AG04450 (cell line): ENCODE results near the gene PLXNA4. TPM values are rescaled to one million over a fixed set of nuclear protein-coding genes. Genes with fewer than 3 reads are reported as not detected.

Source experiments
- CTCF ChIA-PET: fragments of 300-600, 350-600 bp; formaldehyde crosslinking; extraction: SDS; loops from one replicate; lab custom pipeline; 2022; ENCODE audit warnings: antibody characterized with exemption, inconsistent platforms; lab: Charles Lee
- POLR2A ChIA-PET: fragments of 350-600 bp; formaldehyde crosslinking; extraction: SDS; loops from one replicate; lab custom pipeline; 2021; ENCODE audit warnings: antibody characterized with exemption, inconsistent platforms; lab: Yijun Ruan, JAX
- DNase-seq: peaks from one replicate; pipeline ENCODE4 v3.0.0-alpha.2; 2011; ENCODE audit warnings: low read depth, low spot score
- H3K27ac ChIP-seq: one replicate; pipeline ENCODE4 v1.5.1; 2012; ENCODE audit warnings: low read depth, low read length, control low read depth
- H3K27me3 ChIP-seq: one replicate; pipeline ENCODE4 v1.6.0; 2012; ENCODE audit warnings: low read length; ENCODE audit not compliant: control insufficient read depth, insufficient read depth
- H3K4me3 ChIP-seq: 2 replicates; pipeline ENCODE4 v1.5.1; 2011; ENCODE audit warnings: mild to moderate bottlenecking, low read depth, low read length, control low read depth
- H3K9me3 ChIP-seq: 2 replicates; pipeline ENCODE4 v1.5.1; 2012; ENCODE audit warnings: low read length; ENCODE audit not compliant: control insufficient read depth, insufficient read depth
- CTCF ChIP-seq: IDR thresholded peaks from 2 replicates; pipeline ENCODE4 v1.5.1; 2011; ENCODE audit warnings: low read depth, low read length, control low read depth, inconsistent platforms
- polyA plus RNA-seq: library from polyadenylated mRNA; depleted of rRNA; stranded (reverse); fragments of >200 nt; gene quantifications from 2 replicates; pipeline ENCODE4 v1.2.3, GENCODE V29; 2011

PLXNA4 gene
- polyA plus RNA-seq, 1 experiment, result 0.05 TPM

- TF ChIP-seq CTCF, result no peak
- DNase-seq, result no peak
- Histone ChIP-seq H3K9me3 (no peaks in the 10 kb centered on the region), H3K27ac (no peak overlapping the region), H3K4me3 (no peak overlapping the region), H3K27me3 (no peaks in the 10 kb centered on the region)
- POLR2A ChIA-PET, result no interaction called here
- CTCF ChIA-PET, result no interaction called here
Measured at GRCh38 chr7:132345030-132345429, 231.2 kb downstream of the PLXNA4 start.

GRCh38 chr7:132343199-132343598 is 233.1 kb downstream of the PLXNA4 start:
- ChIA-PET CTCF (no interaction called here), POLR2A (no interaction called here)
- no peaks in the 10 kb centered on the region for H3K9me3 ChIP-seq
- DNase-seq, result no peak
- no peaks in the 10 kb centered on the region for H3K27me3 ChIP-seq
- no peak for TF ChIP-seq CTCF
- no peak overlapping the region for H3K27ac ChIP-seq
- no peak overlapping the region for H3K4me3 ChIP-seq

- POLR2A ChIA-PET, result no interaction called here
- DNase-seq, result no peak
- CTCF ChIA-PET, result interaction anchor here (1.7 kb wide), 1 partner anchor 19 kb away, joined by 4 read pairs; no protein-coding TSS in a partner anchor
Measured at GRCh38 chr7:132337450-132338080, 238.7 kb downstream of the PLXNA4 start.

GRCh38 chr7:132336797-132337196 is 239.5 kb downstream of the PLXNA4 start:
- no peak for DNase-seq
- Histone ChIP-seq H3K27ac (no peak overlapping the region), H3K27me3 (no peaks in the 10 kb centered on the region), H3K9me3 (no peaks in the 10 kb centered on the region), H3K4me3 (no peak overlapping the region)
- ChIA-PET POLR2A (no interaction called here), CTCF (interaction anchor here (1.7 kb wide), 1 partner anchor 18 kb away, joined by 4 read pairs; no protein-coding TSS in a partner anchor)
- TF ChIP-seq CTCF, result no peak

More at GRCh38 chr7:132337450-132338080, 238.7 kb downstream of the PLXNA4 start:
- H3K4me3 ChIP-seq, result no peak overlapping the region
- no peaks in the 10 kb centered on the region for H3K9me3 ChIP-seq
- H3K27ac ChIP-seq, result no peak overlapping the region
- TF ChIP-seq CTCF, result no peak
- H3K27me3 ChIP-seq, result no peaks in the 10 kb centered on the region

GRCh38 chr7:132333301-132333700 is 243.0 kb downstream of the PLXNA4 start:
- TF ChIP-seq CTCF, result no peak
- POLR2A ChIA-PET, result no interaction called here
- H3K27me3 ChIP-seq, result no peaks in the 10 kb centered on the region
- DNase-seq, result no peak
- H3K9me3 ChIP-seq, result no peaks in the 10 kb centered on the region
- H3K27ac ChIP-seq, result no peak overlapping the region
- CTCF ChIA-PET, result interaction anchor here (2.2 kb wide), 1 partner anchor 15 kb away, joined by 7 read pairs; no protein-coding TSS in a partner anchor
- H3K4me3 ChIP-seq, result no peak overlapping the region
